ENCODE results near the gene DLX3. TPM values are rescaled to one million over a fixed set of nuclear protein-coding genes. Genes with fewer than 3 reads are reported as not detected.

The DLX3 gene
- total RNA-seq, 3 donors from 2014 or later, result 0.44 to 0.98 TPM; not detected in 1

GRCh38 chr17:49989518-49989880, 5.5 kb downstream of the DLX3 start:
- H3K27me3 ChIP-seq, result peaks cover 0 to 17% of the 10 kb centered on the region in 2 donors

DNA sequence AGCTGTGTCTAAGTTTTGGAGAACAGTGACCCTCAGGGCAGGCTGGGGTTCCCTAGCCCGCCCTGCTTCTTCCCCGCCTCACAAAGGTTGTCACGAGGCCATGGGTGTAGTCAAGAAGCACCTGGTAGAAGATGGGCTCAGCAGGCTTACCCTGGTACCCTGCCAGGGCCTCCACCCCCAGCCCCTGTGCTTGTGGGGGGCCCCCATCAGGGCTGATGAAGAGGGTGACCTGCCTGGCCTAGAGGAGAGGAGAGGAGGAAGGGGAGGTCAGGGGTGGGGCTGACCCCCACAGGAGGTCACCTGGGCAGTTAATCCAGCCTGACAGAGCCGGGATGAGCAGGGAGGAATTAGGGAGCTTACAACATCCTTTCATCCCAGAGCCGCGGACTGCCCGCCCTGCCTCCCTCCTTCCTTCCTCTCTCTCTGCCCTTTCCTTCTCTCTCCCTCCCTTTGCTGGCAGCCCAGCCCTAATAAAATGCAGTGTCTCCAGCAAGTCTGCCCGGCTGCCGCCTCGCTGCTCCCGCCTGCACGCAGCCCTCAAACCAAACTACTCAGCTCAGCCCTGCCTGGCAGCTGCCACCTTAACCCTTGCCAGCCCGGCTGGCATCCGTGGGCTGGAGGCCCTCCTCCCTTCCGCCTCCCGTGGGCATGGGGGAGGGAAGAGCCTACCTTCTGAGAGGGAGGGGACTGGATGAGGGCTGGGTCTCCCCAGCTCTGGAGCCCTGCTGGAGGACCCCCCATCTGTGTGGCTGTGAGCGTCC, 7.2 kb downstream of the DLX3 start:
- TF ChIP-seq, protein P1, sequence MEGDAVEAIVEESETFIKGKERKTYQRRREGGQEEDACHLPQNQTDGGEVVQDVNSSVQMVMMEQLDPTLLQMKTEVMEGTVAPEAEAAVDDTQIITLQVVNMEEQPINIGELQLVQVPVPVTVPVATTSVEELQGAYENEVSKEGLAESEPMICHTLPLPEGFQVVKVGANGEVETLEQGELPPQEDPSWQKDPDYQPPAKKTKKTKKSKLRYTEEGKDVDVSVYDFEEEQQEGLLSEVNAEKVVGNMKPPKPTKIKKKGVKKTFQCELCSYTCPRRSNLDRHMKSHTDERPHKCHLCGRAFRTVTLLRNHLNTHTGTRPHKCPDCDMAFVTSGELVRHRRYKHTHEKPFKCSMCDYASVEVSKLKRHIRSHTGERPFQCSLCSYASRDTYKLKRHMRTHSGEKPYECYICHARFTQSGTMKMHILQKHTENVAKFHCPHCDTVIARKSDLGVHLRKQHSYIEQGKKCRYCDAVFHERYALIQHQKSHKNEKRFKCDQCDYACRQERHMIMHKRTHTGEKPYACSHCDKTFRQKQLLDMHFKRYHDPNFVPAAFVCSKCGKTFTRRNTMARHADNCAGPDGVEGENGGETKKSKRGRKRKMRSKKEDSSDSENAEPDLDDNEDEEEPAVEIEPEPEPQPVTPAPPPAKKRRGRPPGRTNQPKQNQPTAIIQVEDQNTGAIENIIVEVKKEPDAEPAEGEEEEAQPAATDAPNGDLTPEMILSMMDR (IDR thresholded peaks at IDR 0.05), result no peak
- TF ChIP-seq POLR2AphosphoS5 (IDR thresholded peaks at IDR 0.05), result no peak
- H3K9me3 ChIP-seq, result no peaks in the 10 kb centered on the region
- no peak overlapping the region for H3K4me3 ChIP-seq
- H3K36me3 ChIP-seq, result no peaks in the 10 kb centered on the region
- intact Hi-C loops (cut with DNase I; ENCODE audit: low total_unique reads), result no loop called here
- peak in 1 of 2 donors; percentile 31 for DNase-seq (ENCODE audit: low spot score in 2 of 2)
- H3K27me3 ChIP-seq, result peaks cover 0 to 15% of the 10 kb centered on the region in 2 donors
- H3K27ac ChIP-seq, result no peak overlapping the region
- H3K4me1 ChIP-seq, result no peaks in the 10 kb centered on the region

More at GRCh38 chr17:49989518-49989880, 5.5 kb downstream of the DLX3 start:
- H3K27ac ChIP-seq, result no peak overlapping the region
- DNase-seq (ENCODE audit: low spot score in 2 of 2), result no peak
- no peak overlapping the region for H3K4me3 ChIP-seq
- no peaks in the 10 kb centered on the region for H3K9me3 ChIP-seq
- no peak for TF ChIP-seq POLR2A (IDR thresholded peaks at IDR 0.05)
- TF ChIP-seq, protein P1 (IDR thresholded peaks at IDR 0.05), result no peak
- no peak for TF ChIP-seq POLR2AphosphoS5 (IDR thresholded peaks at IDR 0.05)
- intact Hi-C loops (cut with DNase I; ENCODE audit: low total_unique reads), result no loop called here
- no peaks in the 10 kb centered on the region for H3K4me1 ChIP-seq
- no peaks in the 10 kb centered on the region for H3K36me3 ChIP-seq

DNA sequence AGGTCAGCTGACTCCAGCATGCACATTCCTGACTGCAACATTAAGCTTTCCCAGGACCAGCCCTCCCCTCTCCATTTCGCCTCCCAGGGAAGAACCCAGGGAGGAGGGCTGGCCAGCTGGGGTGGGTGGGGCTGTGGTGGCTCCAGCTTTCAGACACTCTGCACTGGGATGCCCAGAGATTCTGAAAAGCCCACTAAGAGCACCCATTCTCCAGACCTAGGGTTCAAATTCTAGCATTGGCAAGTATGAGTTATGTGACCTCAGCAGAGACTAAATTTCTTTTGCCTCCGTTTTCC, 7.8 kb downstream of the DLX3 start:
- Histone ChIP-seq H3K4me3 (no peak overlapping the region), H3K36me3 (no peaks in the 10 kb centered on the region), H3K27ac (no peak overlapping the region), H3K4me1 (no peaks in the 10 kb centered on the region), H3K27me3 (peaks cover 0 to 15% of the 10 kb centered on the region in 2 donors), H3K9me3 (no peaks in the 10 kb centered on the region)
- DNase-seq (ENCODE audit: low spot score in 2 of 2), result no peak
- TF ChIP-seq, protein P1 (IDR thresholded peaks at IDR 0.05), result no peak
- no peak for TF ChIP-seq POLR2A (IDR thresholded peaks at IDR 0.05)
- intact Hi-C loops (cut with DNase I; ENCODE audit: low total_unique reads), result no loop called here

- H3K27me3 ChIP-seq, result peaks cover 0 to 15% of the 10 kb centered on the region in 2 donors
- H3K9me3 ChIP-seq, result no peaks in the 10 kb centered on the region
- intact Hi-C loops (cut with DNase I; ENCODE audit: low total_unique reads), result no loop called here
- peak in 1 of 2 donors; percentile 31 for DNase-seq (ENCODE audit: low spot score in 2 of 2)
- TF ChIP-seq, protein P1 (IDR thresholded peaks at IDR 0.05), result no peak
- H3K4me1 ChIP-seq, result no peaks in the 10 kb centered on the region
- no peak overlapping the region for H3K27ac ChIP-seq
- no peaks in the 10 kb centered on the region for H3K36me3 ChIP-seq
- no peak overlapping the region for H3K4me3 ChIP-seq
Observed at GRCh38 chr17:49986396-49987289, 8.4 kb downstream of the DLX3 start.

Measured in breast epithelium (tissue), 4 donors.